Keratinocyte (primary cell): Measurements from ENCODE around the gene TTR.

Source experiments
- CTCF ChIP-seq, 3 experiments: IDR thresholded peaks in 1 of 3; conservative IDR thresholded peaks in 1 of 3; optimal IDR thresholded peaks in 1 of 3; 2 replicates in 2 of 3; 3 replicates in 1 of 3; pipeline versions ENCODE3 to v1.5.1; 2011; ENCODE audit warnings: low read length in 3 of 3, mild to moderate bottlenecking in 3 of 3, moderate library complexity in 2 of 3, control low read depth in 1 of 3, inconsistent platforms in 1 of 3; ENCODE audit not compliant: insufficient read depth in 2 of 3; ENCODE audit errors: extremely low read depth in 1 of 3
- EZH2 ChIP-seq: IDR thresholded peaks from one replicate; pipeline ENCODE4 v1.6.1; 2012; ENCODE audit warnings: inconsistent platforms, mild to moderate bottlenecking, low read length, moderate library complexity

GRCh38 chr18:31632356-31632755 is 40.7 kb downstream of the TTR start:
- TF ChIP-seq CTCF (optimal IDR thresholded peaks at IDR 0.05 in 1 of 3, IDR thresholded peaks at IDR 0.05 in 1 of 3, conservative IDR thresholded peaks at IDR 0.05 in 1 of 3; ENCODE audit: extremely low read depth in 1 of 3, insufficient read depth in 2 of 3, low read length in 3 of 3) (no peak), EZH2 (no peak)
